GM18526 (cell line): Measurements from ENCODE around the gene HPSE2.

Source experiments
- POLR2A ChIP-seq: IDR thresholded peaks from 3 replicates; pipeline ENCODE4 v1.6.1; 2011; ENCODE audit not compliant: insufficient read length; ENCODE audit errors: extremely low read depth

Gene HPSE2

DNA sequence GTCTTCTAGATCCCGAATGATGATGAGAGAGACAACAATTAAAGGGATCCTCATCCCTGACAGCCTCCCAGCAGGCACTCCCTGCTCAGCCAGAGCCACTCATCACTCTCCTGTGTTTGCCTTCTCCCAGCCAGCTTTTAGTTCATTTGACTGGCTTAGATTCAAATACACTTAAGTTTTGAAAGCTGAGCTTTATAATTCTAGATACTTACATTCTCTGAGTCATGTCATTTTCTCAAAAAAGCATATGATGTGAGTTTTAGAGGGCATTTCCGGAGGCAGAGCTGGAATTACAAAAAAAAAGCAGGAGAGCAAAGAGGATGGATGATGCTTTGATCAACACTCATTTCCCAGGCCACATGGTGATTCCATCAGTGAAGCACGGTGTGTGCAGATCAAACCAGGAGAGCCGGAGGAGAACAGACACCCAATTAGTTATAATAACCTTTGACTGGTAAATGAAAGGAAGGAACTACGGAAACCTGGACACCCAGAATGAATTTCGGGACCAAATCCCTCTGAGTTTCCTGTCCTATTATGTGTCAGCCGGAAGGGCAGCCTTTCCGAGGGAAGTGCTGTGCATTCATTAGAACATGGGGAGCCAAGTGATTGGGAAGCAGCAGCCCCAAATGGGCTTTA, 707.4 kb downstream of the HPSE2 start:
- TF ChIP-seq POLR2A: no peak

DNA sequence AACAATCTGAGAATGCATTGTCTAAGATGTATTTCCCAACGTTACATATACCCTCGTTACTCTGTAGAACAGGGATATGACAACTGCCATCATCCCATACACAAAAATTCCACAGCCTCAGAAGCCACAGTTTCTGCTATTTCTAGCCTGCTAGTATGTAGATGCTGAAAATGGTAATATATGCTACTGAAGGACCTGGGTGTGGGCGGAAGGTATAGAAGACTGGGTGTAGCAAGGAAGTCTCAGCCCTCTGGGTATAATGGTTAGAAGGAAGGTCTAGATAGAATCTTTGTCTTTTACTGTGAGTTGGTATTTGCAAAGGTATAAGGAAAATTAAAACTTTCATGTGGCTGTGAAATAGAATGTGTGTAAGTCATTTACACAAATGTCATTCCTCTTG, 709.7 kb downstream of the HPSE2 start:
- no peak for TF ChIP-seq POLR2A

DNA sequence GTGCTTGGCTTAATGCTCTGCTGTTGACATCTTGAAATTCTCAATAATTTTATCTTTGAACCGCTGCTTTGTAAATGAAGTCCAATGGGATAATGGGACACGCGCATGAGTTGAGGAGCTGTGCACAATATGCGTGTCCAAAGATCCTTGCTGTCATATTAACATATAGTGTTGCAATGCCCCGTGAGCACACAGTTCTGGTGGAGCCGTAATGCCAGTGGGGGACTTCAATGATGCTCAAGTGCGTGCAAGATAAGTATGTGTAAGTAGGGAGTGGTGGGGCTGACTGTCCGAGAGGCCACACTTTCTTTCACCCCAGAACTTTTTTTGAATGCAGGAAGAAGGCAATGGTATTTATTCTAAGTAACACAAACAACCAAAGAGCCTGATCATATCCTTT, 711.5 kb downstream of the HPSE2 start:
- no peak for TF ChIP-seq POLR2A

DNA sequence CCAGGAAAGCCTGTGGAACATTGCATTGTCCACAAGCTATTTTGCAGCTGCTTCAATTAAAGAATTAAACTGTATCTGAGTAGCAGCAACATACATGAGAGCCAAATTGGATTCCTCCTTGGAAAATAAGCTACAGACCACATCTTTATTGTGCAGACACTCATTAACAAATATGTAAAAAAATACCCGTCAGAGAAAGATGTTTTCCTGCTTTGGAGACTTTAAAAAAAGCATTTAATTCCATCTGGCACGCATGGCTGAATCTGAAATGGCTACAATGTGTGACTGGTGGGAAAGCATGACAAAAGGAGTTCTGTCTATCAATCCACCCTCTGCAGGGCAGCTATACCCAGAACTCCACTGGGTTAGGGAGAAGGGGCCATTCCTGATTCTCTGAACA, 715.8 kb downstream of the HPSE2 start:
- TF ChIP-seq POLR2A: no peak

GRCh38 chr10:98517672-98518071, 718.0 kb downstream of the HPSE2 start:
- no peak for TF ChIP-seq POLR2A

DNA sequence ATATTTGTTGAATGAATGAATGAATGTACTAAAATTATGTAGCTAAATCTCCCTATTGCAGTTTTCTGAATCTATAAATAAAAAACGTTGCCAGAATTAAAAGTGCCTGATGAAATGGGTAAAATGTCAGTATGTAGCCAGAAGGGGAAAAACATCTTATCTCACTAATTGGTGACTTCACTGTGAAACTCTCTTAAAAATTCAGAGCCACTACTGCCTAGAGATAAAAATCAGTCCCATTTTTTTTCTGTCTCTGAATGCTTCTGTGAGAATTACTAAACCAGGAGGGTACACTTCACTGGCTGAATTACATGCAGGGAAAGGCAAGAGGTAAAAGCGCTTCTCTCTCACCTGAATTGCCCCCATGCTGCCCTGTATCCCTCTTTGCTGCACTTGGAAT, 719.3 kb downstream of the HPSE2 start:
- no peak for TF ChIP-seq POLR2A

GRCh38 chr10:98513704-98514103, 721.9 kb downstream of the HPSE2 start:
- TF ChIP-seq POLR2A: no peak

GRCh38 chr10:98511876-98512275, 723.8 kb downstream of the HPSE2 start:
- TF ChIP-seq POLR2A: no peak

DNA sequence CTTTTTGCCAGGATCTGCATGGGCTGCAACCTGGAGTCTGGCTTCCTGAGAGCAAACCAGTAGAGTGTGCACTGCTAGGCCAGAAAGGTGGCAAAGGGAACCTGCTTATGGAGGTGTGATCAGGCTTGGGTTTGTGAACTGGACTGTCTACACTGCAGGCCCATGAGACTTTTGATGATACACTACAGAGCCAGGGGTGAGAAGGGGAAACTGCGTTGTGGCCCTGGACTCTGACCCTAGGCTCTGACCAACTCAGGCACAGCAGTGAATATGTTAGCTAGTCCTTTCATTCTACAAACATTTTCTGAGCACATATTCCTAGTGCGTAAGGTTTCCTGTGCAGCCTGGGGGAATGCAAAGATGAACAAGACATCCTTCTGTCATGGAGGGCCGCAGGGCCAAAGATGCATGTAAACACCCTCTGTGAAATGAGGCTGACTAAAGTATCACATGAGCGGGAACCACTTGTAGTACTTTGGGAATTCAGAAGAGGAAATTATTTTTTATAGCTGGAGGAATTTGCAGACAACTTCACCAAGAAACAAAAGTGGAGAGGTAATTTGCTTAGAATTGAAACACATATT, 725.1 kb downstream of the HPSE2 start:
- no peak for TF ChIP-seq POLR2A

DNA sequence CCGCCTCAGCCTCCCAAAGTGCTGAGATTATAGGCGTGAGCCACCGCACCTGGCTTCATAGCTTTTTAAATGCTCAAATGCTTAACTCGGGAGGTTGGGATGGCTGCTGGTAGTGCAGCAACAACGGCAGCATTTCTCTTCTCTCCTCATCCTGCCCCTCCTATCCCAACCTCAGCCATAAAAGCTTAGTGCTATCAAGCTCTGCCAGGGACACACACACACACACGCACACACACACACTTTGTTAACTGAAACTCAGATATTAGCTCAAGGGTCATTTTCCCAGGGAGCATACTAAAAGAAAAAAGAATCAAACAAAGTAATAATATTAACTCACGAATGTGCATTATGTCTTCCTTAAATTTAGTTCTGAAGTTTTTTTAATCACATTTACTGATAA, 725.9 kb downstream of the HPSE2 start:
- TF ChIP-seq POLR2A: no peak

DNA sequence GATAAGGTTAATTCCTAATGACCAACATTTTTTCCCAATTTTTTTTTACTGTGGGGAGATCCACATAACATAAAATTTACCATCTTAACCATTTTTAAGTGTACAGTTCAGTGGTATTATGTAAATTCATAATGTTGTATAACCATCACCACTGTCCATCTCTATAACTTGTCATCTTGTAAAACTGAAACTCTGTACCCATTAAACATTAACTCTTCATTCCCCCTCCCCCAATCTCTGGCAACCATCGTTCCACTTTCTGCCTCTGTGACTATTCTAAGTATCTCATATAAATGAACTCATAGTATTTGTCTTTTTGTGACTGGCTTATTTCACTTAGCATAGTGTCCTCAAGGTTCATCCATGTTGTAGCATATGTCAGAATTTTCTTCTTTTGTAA, 742.9 kb downstream of the HPSE2 start:
- TF ChIP-seq POLR2A: no peak

- TF ChIP-seq POLR2A: no peak
These were observed 745.8 kb downstream of the HPSE2 start for GRCh38 chr10:98489561-98490481.

DNA sequence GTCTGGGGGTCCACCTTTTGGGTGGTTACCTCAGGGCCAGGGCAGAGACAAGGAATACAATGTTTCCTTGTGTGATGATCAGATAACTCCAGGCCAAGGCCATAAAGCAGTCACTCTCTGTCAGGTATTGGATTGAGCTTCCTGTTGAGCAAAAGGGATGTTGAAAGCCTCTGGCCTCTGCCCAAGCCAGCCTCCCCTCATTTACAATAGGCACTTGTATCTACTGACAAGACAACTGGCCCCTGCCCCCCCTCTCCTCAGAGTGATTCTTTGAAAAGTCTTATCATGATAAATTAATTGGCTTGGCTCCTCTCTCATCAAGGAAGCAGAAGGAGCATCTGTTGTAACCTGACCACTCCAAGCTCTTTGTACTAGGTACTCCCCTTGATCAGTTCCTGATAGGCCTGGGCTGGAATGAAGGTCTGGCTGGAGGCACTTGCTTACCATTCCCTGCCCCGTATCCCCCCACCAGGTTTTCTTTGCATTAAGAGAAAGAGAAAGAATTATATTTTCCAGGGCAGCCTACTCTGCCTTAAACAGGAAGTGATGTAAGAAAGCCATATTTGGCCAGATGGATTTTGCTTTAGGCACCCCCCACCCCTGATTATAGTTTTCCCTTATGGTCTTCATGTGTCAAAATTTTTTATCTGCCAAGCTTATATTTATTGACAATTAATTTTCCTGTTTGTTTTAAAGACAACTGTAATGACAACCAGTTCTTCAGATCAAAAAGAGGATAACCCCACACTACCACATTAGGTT, 746.8 kb downstream of the HPSE2 start:
- no peak for TF ChIP-seq POLR2A

DNA sequence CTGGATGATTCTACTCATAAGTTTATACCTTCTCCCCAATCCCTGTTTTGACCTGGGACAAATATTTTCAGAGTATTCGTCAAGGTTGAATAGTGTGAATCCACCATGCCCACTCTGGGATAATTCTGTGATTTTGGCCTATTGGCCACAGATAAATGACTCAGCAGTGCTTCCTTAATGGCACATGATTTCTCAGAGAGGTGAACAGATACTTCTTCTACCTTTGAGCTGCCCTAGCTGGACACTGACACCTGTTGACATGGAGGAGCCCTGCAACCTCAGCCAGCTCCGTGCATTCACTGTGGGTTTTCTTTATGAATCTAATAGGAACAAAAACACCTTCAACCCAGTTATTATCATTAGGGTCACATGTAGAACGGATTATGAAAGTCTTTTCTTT, 748.0 kb downstream of the HPSE2 start:
- TF ChIP-seq POLR2A: no peak

DNA sequence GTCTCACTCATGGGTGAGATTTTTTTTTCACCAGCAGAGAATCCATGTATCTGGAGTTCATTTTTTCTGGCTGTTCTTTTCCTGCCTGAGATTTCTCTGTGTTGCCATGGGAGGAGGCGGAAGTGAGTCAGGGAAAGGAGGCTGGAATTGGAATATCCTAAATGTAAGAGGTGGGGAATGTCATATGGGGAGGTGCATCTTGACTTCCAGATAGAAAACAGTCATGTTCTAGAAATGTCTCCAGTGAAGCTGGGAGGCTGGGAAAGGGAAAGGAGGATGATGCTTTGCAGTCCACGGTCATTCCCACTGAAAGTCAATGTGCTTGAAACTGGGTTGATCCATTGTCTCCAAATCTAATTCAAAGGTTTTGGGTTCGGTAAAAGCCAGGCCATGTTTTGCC, 749.2 kb downstream of the HPSE2 start:
- TF ChIP-seq POLR2A: no peak

DNA sequence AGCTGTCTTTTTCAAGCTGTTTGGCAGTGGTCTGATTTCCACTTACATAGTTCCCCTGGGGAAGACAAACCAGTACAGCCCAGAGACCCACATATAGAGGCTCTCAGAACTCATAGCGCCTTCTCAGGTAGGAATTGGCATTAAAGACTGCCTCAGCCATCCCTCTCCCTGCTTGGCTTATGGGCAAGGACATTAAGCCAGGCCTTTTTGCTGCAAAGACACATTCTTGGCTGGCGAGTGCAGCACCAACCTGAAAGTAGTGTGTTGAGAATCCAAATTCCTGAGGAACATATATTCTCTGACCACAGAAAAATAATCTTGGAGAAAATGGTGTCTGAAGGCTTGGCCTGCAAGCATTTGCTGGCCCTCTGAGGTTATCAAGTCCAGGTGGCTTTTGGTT, 749.7 kb downstream of the HPSE2 start:
- TF ChIP-seq POLR2A: no peak

DNA sequence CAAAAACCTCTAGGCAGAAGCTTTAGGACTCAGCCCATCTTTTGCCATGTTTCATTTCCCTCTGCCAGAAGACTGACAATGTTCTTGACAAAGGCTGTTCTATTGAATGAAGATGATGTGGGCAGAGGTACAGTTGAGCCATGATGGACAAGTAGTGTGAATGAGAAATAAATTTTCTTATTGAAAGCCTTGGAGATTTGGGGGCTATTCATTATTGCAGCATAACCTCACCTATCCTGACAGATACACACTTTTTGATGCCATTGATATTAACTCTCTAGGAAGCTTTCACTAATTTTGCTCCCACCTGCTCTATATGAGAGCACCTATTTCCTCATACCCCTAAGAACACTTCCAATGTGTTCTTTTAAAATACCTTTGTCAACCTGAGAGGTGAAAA, 752.0 kb downstream of the HPSE2 start:
- TF ChIP-seq POLR2A: no peak
